DMS79 (cell line): ENCODE data around the gene PDZD2.
"Not testable (repeated sequence)": the region's sequence is repeated elsewhere in the genome, so short reads cannot be mapped to it uniquely, and the experiment has no call there.

ENCODE experiments used
- DNase-seq: peaks from one replicate; lab custom pipeline; 2025; lab: John Stamatoyannopoulos, UW

Gene PDZD2

DNA sequence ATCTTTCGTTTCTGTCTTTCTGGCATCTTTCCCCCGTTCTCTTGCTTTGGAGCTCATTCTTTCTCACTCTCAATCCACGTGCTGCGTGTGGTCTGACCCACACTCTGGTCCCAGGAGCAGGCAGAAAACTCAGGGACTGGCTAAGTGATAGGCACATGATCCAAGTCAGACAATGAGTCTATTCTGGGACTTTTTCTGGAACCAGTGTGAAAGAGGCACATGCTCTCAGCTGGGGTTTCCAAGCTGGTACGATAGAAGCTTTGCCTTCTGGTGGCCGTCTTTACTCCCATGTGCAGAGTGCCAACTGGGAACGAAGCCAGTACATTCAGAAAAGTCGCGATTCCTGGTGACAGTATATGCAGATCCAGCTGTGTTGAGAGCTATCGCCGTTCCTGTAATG is 94.4 kb downstream of the PDZD2 start:
- no peak for DNase-seq

DNA sequence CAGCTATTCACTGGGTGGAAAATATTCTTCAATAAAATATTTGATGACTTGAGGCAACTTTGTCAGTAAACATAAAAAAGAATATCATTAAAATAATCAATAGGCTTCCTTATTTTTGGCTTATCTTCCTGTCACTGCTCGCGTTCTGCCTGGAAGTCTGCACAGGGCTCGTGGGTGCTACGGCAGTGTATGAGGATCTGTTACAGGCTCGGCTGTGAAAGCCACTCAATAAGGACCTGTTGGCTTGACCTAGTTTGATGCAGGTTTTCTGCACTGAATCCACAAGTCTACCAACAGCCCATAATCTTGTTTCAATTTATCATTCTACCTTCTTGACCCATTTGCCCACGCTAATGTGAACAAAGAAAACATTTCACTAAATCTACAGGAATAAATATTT is 97.2 kb downstream of the PDZD2 start:
- no peak for DNase-seq

DNA sequence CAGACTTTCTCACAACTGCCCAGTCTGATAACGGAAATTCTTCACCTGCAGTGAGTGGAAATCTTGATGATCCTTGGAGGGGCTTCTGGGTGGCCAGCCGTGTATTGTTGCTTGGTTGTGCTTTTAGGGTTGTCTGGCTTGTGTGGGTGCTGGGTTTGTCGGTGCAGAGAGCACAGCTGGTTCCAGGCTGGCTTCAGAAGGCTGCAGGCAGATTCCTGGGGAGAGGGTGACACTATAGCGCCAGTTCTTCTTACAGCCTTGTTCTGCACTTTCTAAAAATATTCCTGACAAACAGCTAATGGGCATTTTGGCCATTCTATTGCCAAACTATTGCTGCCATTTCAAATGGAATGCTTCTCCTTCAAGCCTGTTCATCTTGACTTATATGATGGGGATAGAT is 99.3 kb downstream of the PDZD2 start:
- no peak for DNase-seq

DNA sequence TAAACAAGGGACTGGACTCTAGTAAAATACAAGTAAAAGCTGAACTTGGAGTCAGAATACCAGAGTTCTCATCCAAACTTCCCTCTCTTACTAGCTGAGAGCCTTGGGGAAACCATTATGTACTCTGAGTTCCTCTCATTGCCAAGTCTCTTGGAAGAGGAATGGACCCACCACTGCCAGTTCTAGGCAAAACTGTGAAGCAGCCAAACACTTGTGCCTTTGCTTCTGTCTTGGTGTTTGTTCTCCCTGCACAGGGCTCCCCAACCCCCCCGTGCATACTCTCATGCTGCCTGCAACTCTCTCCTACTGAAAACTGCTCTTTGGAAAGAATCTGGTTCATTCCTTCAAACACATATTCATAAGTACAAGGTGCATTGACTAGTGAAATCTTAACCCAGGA is 102.6 kb downstream of the PDZD2 start:
- DNase-seq, result no peak

DNA sequence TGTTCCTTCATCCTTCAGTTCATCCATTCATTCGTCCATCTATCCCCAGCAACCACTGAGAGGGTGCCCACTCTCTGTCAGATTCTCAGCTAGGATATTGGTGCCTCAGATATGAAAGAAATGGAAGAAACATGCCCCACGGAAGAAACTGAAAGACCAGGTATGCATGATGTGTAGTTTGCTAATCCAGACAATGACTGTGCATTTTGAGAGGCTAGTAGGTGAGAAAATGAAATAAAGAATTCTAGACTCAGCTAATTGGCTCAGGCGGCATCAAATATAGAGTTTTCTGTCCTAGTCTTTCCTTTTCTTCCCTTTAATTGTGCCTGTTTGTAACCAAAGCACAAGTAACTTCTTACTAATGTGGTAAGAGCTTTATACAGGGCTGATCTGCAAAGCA is 104.7 kb downstream of the PDZD2 start:
- no peak for DNase-seq

DNA sequence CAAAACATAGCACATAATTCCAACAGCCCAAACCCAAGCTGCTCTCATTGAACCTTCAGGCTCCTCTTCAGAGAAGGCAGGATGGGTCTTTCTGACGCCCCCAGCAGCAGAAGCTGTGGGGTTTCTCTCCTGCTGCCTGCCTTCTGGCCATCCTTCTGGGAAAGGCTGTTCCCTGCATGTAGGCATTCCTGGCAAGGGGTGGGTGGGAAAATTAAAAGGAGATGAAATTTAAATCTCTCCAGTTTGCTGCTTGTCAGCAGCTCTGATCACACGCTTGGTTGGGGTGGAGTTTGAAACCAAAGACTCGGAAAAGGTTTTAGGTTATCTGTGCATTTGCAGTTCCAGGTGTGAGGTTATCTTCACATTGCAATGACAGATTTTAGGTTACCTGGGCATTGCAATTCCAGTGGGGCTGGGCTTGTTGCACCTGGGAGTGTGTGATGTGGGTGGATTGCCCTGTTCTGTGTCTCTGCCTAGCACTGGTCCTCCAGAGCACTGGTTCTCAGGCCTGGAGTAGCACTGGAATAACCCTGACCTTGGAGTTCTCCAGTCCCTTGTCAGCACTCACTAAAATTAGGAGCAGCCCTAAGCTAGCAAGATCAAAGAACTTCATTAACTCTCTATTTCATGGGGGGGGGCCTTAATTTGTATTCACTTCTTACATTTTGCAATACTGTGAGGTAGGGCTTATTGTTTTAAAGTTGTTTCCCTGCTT is 109.7 kb downstream of the PDZD2 start:
- no peak for DNase-seq

- no peak for DNase-seq
Observed at GRCh38 chr5:31750215-31750614, 111.3 kb downstream of the PDZD2 start.

GRCh38 chr5:31751610-31752009 is 112.7 kb downstream of the PDZD2 start:
- no peak for DNase-seq

DNA sequence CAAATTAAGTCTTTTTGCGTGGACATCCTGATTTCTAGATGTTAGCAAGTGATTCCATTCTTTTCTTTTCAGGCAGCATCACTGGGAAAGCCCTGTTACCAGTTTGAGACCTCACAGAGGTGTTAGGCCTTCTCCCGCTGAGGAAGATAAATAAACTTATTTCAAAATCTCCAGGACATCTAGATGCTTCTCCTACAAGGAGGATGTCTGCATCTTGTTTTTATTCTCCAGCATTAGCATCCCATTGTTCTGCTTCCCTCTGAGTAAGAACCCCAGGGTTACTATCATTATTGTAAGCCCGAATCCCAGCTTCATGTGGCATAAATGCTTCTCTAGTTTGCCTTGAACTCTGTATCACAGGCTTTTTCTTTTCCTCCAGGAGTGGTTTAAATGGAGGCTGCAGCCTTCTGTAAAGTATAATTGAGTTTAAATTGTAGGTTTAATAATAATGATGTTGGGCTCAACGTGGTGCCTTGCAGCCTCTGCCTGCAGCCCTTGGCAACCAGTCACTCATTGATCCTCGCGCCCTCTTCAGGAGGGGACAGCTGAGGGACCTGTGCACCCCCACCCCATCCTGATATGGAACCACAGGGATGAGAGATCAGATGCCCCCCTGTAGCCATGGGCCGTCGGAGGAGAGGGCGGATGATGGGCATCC is 114.9 kb downstream of the PDZD2 start:
- no peak for DNase-seq

- no peak for DNase-seq
Observed at GRCh38 chr5:31754358-31754704, 115.4 kb downstream of the PDZD2 start.

DNA sequence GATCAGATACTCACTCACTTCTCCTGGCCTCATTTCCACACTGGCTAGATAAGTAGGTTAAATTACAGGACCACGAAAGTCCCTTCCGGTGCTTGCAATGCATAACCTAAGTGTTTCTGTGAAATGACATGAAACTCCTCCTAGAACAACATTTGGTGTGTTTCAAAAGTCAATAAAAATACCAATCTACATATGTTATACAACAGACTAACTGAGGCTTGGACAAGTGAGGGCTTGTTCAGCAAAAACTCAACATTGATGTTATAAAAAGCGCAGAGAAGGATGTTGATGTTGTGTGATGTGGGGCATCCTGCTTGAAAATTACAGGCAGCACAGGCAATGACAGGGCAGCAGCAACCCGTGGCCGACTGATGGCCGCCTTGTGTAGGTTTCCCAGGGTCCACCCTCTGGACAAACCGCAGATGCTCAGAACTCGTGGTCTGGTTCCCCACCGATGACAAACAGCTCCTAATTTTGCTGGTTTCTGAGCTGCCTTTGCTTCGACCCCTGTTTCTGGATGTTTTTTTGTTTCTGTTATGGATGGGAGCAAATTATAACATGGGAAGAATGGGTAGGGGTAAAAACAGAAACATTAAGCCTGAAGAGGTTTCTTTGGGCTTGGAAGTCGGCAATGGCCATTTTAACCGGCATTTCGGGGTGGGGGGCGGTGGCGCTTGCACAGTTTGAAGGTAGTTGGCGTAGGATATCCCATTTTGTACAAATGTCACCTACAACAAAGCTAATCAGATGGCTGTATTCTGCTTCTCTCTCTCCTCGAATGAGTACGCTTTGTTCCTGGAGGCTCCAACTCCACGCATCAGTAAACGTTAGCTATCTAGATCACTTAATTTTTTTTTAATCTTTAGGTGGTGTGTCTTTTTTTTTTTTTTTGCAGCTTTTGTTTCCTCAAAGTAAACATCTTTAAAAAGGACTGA is 116.1 kb downstream of the PDZD2 start:
- DNase-seq, result no peak

- no peak for DNase-seq
Observed at GRCh38 chr5:31755676-31756230, 116.8 kb downstream of the PDZD2 start.

- no peak for DNase-seq
Observed at GRCh38 chr5:31757806-31758205, 118.9 kb downstream of the PDZD2 start.

DNA sequence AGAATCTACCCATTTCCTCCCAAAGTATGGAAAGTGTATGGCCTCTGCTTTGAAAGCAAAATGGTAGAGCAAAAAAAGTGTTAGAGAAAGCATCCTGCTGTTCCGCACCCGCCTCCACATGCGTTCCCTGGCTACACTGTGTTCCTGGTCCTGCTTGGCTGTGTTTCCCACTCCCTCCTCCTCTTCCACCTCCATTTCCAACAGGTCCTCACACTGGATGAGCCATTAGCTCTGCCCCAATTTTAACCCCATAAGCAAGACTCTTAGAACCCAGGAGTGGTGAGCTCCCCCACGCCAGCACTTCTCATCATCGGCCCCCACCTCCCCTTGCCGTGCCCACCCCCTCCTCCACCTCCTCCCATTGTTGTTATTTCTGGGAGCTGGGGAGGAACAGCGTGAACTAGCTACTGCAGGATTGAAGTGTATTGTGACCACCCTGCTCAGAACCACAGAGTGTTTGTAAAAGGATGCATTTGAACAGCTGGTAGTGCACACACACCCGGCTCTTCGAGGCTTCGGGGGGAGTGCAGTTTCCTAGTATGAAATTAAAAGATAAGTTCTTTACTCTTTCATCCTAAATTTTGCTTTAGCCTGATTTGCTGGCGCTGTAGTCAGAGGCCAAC is 120.0 kb downstream of the PDZD2 start:
- no peak for DNase-seq

GRCh38 chr5:31759925-31760324 is 121.0 kb downstream of the PDZD2 start:
- DNase-seq, result no peak

GRCh38 chr5:31761877-31762276 is 122.9 kb downstream of the PDZD2 start:
- DNase-seq, result no peak

DNA sequence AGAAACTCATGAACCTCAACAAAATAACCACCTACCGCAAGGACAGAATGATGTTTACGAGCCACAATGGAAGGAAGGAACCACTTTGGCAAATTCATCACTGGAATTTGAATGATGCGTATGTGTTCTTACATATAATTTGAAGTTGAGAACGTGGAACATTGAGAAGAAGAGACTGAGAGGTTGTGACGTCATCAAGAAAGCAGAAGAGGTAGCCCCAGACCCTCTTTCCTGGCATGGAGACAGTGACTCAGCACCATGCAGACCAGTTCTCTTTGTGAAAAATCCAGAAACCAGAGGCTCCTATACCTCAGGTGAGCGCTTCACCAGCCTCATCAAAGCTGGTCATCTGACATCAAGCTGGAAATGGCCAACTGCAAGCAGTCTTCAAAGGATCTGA is 124.5 kb downstream of the PDZD2 start:
- no peak for DNase-seq

- not testable (repeated sequence) for DNase-seq
Observed at GRCh38 chr5:31764687-31765086, 125.8 kb downstream of the PDZD2 start.

DNA sequence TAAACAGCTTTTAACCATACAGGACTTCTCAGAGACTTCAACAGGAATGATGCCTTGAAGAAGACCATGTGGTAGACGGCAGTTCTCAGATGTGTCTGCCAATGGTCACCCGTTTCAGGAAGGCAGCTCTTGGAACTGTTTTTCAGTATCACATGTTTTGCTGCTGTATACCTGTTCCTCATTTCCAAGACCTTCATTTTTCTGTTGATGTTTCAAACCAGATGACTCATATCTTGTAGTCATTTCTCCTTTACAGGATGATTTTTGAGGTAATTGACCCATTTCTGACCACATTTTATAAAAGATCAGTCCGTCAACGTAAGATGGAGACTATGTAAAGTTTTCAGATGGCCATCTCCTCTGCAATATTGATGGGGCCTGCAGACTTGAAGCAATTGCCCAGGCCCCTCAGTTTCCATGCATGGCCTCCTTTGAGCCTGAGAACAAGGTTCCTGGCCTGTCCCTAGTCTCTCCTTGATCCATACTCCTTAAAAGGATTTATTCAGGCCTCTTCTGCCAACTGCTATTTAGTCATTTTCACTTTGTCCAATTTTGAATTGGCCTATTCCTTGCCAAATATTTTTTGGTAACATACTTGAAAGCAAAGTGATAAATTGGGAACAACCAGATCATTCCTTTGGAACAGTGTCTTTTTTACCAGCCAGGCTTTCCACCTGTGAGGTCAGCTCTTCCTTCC is 128.6 kb downstream of the PDZD2 start:
- no peak for DNase-seq

DNA sequence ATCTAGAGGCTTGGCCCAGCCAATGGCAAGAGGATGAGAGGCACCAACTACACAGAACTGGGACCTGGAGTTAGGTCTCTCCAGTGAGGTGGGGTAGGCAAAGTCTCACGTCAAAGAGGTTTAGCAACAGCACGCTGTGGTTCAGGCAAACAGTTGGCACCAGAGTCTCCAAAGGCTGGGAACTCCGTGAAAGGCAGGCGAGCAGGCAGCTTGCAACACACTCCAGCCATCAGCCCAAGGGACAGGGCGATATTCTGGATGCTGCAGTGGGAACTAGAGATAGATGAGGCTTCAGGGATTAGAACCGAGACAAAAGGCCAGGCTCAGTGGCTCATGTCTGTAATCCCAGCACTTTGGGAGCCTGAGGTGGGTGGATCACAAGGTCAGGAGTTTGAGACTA is 129.1 kb downstream of the PDZD2 start:
- DNase-seq, result no peak

DNA sequence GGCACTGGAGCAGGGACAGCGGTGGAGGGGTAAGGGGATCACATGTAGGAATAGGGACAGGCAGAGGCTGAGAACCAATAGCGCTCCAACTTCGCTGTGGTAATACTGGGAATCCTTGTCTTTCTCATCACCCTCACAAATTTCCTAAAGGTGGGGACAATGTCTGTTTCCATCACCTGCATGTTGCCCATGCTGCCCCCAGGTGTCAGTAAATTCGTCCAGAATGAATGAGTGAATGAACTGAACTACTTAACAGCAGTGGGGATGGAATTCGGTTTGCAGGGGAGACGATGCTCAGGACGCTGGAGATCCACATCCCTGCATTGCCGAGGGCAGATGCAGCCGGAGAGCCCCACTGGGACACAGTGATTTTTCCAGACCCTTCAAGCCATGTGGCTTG is 129.9 kb downstream of the PDZD2 start:
- DNase-seq, result no peak

DNA sequence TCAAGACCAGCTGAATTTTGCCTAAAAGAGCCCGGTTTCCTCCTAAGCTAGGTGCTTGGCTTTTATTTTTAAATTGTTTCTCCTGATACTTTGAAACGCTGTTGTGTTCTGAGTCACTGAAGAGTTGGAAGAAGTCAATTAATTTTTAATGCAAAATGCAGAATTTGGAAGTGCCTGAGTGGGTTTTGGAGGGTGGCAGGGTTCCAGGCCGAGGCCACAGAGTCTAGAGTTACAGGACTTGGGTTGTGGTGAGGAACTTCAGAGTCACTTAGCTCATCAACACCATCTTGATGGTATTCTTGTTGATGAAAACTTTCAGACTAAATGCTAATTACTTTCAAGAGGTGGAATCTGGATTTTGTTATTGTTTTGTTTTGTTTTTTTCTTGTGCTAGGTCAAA is 130.6 kb downstream of the PDZD2 start:
- DNase-seq, result no peak
